Neutrophil (primary cell): ENCODE data around the gene TTC7B.

Experiments used
- H3K27ac ChIP-seq: fragments of 200-600 bp; sonication (generic); 2 replicates; pipeline ENCODE4 v1.5.1; 2016; ENCODE audit warnings: mild to moderate bottlenecking, moderate library complexity
- H3K27me3 ChIP-seq: fragments of 200-600 bp; sonication (generic); 2 replicates; pipeline ENCODE4 v1.6.0; 2016; ENCODE audit warnings: mild to moderate bottlenecking
- H3K36me3 ChIP-seq: fragments of 200-600 bp; sonication (generic); 2 replicates; pipeline ENCODE4 v1.5.1; 2017
- H3K4me1 ChIP-seq, 2 experiments: fragments of 200-600 bp in 1 of 2; sonication (generic) in 1 of 2; 1 replicate in 1 of 2; 2 replicates in 1 of 2; pipeline versions ENCODE4 v1.5.1 to v1.6.1; 2013 to 2016; ENCODE audit warnings: low read depth in 1 of 2, low read length in 1 of 2, mild to moderate bottlenecking in 1 of 2, moderate library complexity in 1 of 2; ENCODE audit not compliant: control insufficient read depth in 1 of 2, insufficient read depth in 1 of 2
- H3K4me3 ChIP-seq, 2 experiments: fragments of 200-600 bp in 1 of 2; sonication (generic) in 1 of 2; 1 replicate in 1 of 2; 2 replicates in 1 of 2; pipeline ENCODE4 v1.5.1; 2013 to 2016; ENCODE audit warnings: low read depth in 1 of 2, low read length in 1 of 2, mild to moderate bottlenecking in 1 of 2, moderate library complexity in 1 of 2
- H3K9me3 ChIP-seq: fragments of 200-600 bp; sonication (generic); 2 replicates; pipeline ENCODE4 v1.5.1; 2016
- TF ChIP-seq, protein P1 (sequence below): fragments of 200-600 bp; sonication (generic); IDR thresholded peaks from 2 replicates; pipeline ENCODE4 v1.5.1; 2016; ENCODE audit warnings: antibody characterized with exemption

TTC7B gene

GRCh38 chr14:90506748-90507147 is 309.5 kb downstream of the TTC7B start:
- Histone ChIP-seq H3K36me3 (no peaks in the 10 kb centered on the region), H3K27ac (no peak overlapping the region), H3K9me3 (no peaks in the 10 kb centered on the region), H3K4me1 (no peaks in the 10 kb centered on the region), H3K4me3 (no peak overlapping the region), H3K27me3 (peaks cover 52% of the 10 kb centered on the region)
- TF ChIP-seq, protein P1, sequence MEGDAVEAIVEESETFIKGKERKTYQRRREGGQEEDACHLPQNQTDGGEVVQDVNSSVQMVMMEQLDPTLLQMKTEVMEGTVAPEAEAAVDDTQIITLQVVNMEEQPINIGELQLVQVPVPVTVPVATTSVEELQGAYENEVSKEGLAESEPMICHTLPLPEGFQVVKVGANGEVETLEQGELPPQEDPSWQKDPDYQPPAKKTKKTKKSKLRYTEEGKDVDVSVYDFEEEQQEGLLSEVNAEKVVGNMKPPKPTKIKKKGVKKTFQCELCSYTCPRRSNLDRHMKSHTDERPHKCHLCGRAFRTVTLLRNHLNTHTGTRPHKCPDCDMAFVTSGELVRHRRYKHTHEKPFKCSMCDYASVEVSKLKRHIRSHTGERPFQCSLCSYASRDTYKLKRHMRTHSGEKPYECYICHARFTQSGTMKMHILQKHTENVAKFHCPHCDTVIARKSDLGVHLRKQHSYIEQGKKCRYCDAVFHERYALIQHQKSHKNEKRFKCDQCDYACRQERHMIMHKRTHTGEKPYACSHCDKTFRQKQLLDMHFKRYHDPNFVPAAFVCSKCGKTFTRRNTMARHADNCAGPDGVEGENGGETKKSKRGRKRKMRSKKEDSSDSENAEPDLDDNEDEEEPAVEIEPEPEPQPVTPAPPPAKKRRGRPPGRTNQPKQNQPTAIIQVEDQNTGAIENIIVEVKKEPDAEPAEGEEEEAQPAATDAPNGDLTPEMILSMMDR: no peak

GRCh38 chr14:90505531-90505930 is 310.7 kb downstream of the TTC7B start:
- Histone ChIP-seq H3K27ac (no peak overlapping the region), H3K4me3 (no peak overlapping the region), H3K4me1 (no peaks in the 10 kb centered on the region), H3K27me3 (peaks cover 62% of the 10 kb centered on the region), H3K36me3 (no peaks in the 10 kb centered on the region), H3K9me3 (no peaks in the 10 kb centered on the region)
- TF ChIP-seq, protein P1: no peak

- no peaks in the 10 kb centered on the region for H3K9me3 ChIP-seq
- H3K4me3 ChIP-seq: no peak overlapping the region
- TF ChIP-seq, protein P1: no peak
- no peaks in the 10 kb centered on the region for H3K36me3 ChIP-seq
- peaks cover 61% of the 10 kb centered on the region for H3K27me3 ChIP-seq
- no peak overlapping the region for H3K27ac ChIP-seq
- H3K4me1 ChIP-seq: no peaks in the 10 kb centered on the region
Observed at GRCh38 chr14:90504643-90505042, 311.6 kb downstream of the TTC7B start.

- no peaks in the 10 kb centered on the region for H3K9me3 ChIP-seq
- H3K27ac ChIP-seq: no peak overlapping the region
- H3K4me1 ChIP-seq: no peaks in the 10 kb centered on the region
- no peaks in the 10 kb centered on the region for H3K36me3 ChIP-seq
- no peak overlapping the region for H3K4me3 ChIP-seq
- H3K27me3 ChIP-seq: peaks cover 50% of the 10 kb centered on the region
- TF ChIP-seq, protein P1: no peak
Observed at GRCh38 chr14:90503582-90503981, 312.6 kb downstream of the TTC7B start.

DNA sequence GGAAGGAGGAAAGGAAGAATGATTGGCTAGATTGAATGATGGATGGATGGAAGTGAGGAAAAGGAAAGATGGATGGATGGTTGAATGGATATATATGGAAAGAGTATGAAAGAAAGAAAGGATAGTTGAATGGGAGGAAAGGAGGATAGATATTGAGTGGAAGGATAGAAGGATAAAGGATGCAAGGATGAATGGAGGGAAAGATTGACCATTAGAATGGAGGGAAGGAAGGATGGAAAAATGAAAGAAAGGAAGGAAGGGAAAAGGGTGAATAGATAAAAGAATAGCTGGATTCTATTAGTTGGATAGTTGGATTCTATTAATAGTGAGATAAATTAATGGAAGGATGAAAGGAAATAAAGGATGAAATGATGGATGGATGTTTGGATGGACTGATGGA is 313.5 kb downstream of the TTC7B start:
- H3K9me3 ChIP-seq: no peaks in the 10 kb centered on the region
- TF ChIP-seq, protein P1: no peak
- no peaks in the 10 kb centered on the region for H3K36me3 ChIP-seq
- H3K4me1 ChIP-seq: no peaks in the 10 kb centered on the region
- no peak overlapping the region for H3K4me3 ChIP-seq
- H3K27me3 ChIP-seq: peaks cover 42% of the 10 kb centered on the region
- no peak overlapping the region for H3K27ac ChIP-seq
